Esophagus muscularis mucosa (tissue), 4 donors: Measurements from ENCODE around the gene PAX5. TPM values are rescaled to one million over a fixed set of nuclear protein-coding genes. Genes with fewer than 3 reads are reported as not detected.

Experiments used
- DNase-seq: peaks from one replicate; pipeline ENCODE4 v3.0.0-alpha.2; 2017; ENCODE audit errors: extremely low spot score
- H3K27ac ChIP-seq, 4 donors: fragments of 200-600 bp; sonication (generic); replicated peaks in 1 of 4; 1 replicate in 3 of 4; 2 replicates in 1 of 4; pipeline ENCODE4 v1.5.1; 2016 to 2019; ENCODE audit warnings: mild to moderate bottlenecking in 1 of 4
- H3K27me3 ChIP-seq, 4 donors: fragments of 200-600 bp; sonication (generic); one replicate each; pipeline versions ENCODE4 v1.5.1 to v1.6.0; 2016 to 2019
- H3K36me3 ChIP-seq, 4 donors: fragments of 200-600 bp; sonication (generic); one replicate each; pipeline ENCODE4 v1.5.1; 2016 to 2019
- H3K4me1 ChIP-seq, 4 donors: fragments of 200-600 bp; sonication (generic); one replicate each; pipeline ENCODE4 v1.5.1; 2016 to 2019
- H3K4me3 ChIP-seq, 4 donors: fragments of 200-600 bp; sonication (generic); 1 replicate in 2 of 4; 2 replicates in 2 of 4; pipeline ENCODE4 v1.5.1; 2016 to 2019; ENCODE audit warnings: mild to moderate bottlenecking in 4 of 4, moderate library complexity in 1 of 4
- H3K9me3 ChIP-seq, 4 donors: fragments of 200-600 bp; sonication (generic); 1 replicate in 3 of 4; 2 replicates in 1 of 4; pipeline ENCODE4 v1.5.1; 2016 to 2019
- EP300 ChIP-seq: sonication (generic); formaldehyde crosslinking; IDR thresholded peaks from one replicate; pipeline ENCODE4 v1.6.1; 2017; ENCODE audit warnings: antibody characterized with exemption
- POLR2A ChIP-seq: fragments of 450-650 bp; IDR thresholded peaks from one replicate; pipeline ENCODE4 v1.6.1; 2017; ENCODE audit warnings: antibody characterized with exemption, moderate library complexity, mild to moderate bottlenecking, low read depth
- POLR2AphosphoS5 ChIP-seq, 2 donors: sonication (generic); formaldehyde crosslinking; IDR thresholded peaks; one replicate each; pipeline ENCODE4 v1.6.1; 2017; ENCODE audit warnings: antibody characterized with exemption in 2 of 2
- WGBS: methylation state at CpG from one replicate; pipeline ENCODE4 v1.1.5; 2018; 5-methylcytosine and 5-hydroxymethylcytosine counted together
- intact Hi-C: fragments of 100-400 bp; cut with DNase I; formaldehyde crosslinking; loops from one replicate; pipeline ENCODE4 v1.15.1; 2023
- total RNA-seq, 4 donors: library from RNA; depleted of rRNA; stranded (reverse); fragments of >200 nt; gene quantifications; one replicate each; pipeline versions ENCODE4 v1.1.0 to v1.2.1, GENCODE V29; 2016
- TF ChIP-seq, protein P1 (sequence below), 3 experiments: fragments of 200-600 bp in 2 of 3; fragments of 450-650 bp in 1 of 3; sonication (generic) in 2 of 3; IDR thresholded peaks; one replicate each; pipeline ENCODE4 v1.5.1; 2017 to 2019; ENCODE audit warnings: antibody characterized with exemption in 3 of 3, mild to moderate bottlenecking in 2 of 3, moderate library complexity in 1 of 3

Gene PAX5
- total RNA-seq, 4 donors from 2014 or later = 0.17 TPM; not detected in 3

DNA sequence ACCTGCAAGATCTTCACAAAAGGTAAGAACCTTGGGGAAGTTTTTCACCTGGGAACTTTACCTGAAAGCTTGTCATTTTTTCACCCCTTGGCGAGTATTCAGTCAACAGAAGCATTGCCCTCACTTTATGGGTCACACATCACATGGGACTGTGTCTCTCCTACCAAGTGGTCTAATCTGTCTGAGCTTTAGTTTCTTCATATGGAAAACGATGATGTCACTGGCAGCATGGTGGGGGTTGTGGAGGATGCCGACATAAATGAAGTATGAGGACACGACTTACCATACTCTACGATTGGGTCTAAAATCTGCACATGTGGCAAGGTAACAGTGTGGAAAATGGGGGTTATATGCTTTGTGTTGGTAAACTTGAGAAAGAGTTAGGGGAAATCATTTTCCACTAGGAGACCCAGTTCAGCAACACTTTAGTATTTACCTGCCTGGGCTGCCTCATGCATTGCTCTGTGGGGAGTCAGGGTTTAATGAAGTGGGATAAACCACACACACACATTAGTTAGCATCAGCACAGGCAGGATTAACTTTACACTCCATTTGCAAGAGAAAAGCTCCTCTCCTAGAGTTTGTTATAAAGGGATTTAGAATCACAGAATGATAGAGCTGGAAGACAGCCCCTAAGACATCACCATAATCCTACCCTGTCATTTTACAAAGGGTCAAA is 19.8 kb upstream of the PAX5 start:
- Histone ChIP-seq H3K27me3 (peaks cover 0 to 73% (median 0%) of the 10 kb centered on the region in 4 donors), H3K4me3 (no peak overlapping the region), H3K4me1 (no peaks in the 10 kb centered on the region), H3K36me3 (no peaks in the 10 kb centered on the region), H3K27ac (no peak overlapping the region), H3K9me3 (no peaks in the 10 kb centered on the region)
- TF ChIP-seq EP300 = no peak
- TF ChIP-seq POLR2AphosphoS5 (IDR thresholded peaks at IDR 0.05) = no peak
- TF ChIP-seq, protein P1, sequence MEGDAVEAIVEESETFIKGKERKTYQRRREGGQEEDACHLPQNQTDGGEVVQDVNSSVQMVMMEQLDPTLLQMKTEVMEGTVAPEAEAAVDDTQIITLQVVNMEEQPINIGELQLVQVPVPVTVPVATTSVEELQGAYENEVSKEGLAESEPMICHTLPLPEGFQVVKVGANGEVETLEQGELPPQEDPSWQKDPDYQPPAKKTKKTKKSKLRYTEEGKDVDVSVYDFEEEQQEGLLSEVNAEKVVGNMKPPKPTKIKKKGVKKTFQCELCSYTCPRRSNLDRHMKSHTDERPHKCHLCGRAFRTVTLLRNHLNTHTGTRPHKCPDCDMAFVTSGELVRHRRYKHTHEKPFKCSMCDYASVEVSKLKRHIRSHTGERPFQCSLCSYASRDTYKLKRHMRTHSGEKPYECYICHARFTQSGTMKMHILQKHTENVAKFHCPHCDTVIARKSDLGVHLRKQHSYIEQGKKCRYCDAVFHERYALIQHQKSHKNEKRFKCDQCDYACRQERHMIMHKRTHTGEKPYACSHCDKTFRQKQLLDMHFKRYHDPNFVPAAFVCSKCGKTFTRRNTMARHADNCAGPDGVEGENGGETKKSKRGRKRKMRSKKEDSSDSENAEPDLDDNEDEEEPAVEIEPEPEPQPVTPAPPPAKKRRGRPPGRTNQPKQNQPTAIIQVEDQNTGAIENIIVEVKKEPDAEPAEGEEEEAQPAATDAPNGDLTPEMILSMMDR (IDR thresholded peaks at IDR 0.05) = no peak
- TF ChIP-seq POLR2A = no peak
- 32% methylated on average over 5 of the region's 5 CpGs for whole genome bisulfite sequencing
- DNase-seq = no peak
- intact Hi-C loops = no loop called here

DNA sequence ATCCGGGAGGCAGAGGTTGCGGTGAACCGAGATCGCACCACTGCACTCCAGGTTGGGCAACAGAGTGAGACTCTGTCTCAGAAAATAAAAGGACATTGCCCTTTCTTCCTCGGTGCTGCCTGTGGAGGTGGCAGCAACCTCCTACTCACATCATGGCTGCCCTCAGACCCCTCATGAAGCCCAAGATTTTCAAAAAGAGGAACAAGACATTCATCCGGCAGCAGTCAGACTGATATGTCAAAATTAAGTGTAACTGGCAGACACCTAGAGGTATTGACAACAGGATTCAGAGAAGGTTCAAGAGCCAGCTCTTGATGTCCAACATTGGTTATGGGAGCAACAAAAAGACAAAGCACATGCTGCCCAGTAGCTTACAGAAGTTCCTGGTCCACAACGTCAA is 12.6 kb upstream of the PAX5 start:
- whole genome bisulfite sequencing = 81% methylated on average over 6 of the region's 7 CpGs
- no peaks in the 10 kb centered on the region for H3K36me3 ChIP-seq
- DNase-seq = no peak
- intact Hi-C loops = loop anchor here (10.0 kb wide), 1 partner anchor 62 kb away; no protein-coding TSS in a partner anchor
- no peak for TF ChIP-seq POLR2A
- TF ChIP-seq EP300 = no peak
- TF ChIP-seq, protein P1 (IDR thresholded peaks at IDR 0.05) = no peak
- TF ChIP-seq POLR2AphosphoS5 (IDR thresholded peaks at IDR 0.05) = no peak
- H3K4me1 ChIP-seq = no peaks in the 10 kb centered on the region
- no peak overlapping the region for H3K4me3 ChIP-seq
- peaks cover 0 to 79% (median 2%) of the 10 kb centered on the region in 4 donors for H3K27me3 ChIP-seq
- H3K27ac ChIP-seq = no peak overlapping the region
- no peaks in the 10 kb centered on the region for H3K9me3 ChIP-seq

DNA sequence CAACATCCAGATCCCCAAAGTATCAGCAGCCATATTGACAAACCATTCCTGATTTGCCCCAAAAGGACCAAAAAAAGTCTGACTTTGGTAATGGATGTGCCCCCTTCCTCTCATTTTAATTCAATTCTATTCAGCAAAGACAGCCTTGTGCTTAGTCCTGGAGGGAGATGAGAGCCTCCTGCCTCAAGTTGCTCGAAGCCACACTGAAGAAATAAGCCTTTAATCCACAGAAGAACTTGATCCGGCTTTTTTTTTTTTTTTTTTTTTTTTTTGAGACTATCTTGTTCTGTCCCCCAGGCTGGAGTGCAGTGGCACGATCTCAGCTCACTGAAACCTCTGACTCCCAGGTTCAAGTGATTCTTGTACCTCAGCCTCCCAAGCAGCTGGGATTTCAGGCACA is 8.4 kb upstream of the PAX5 start:
- Histone ChIP-seq H3K4me1 (peaks cover 8 to 11% (median 10%) of the 10 kb centered on the region in 4 donors), H3K9me3 (no peaks in the 10 kb centered on the region), H3K27ac (no peak overlapping the region), H3K4me3 (no peak overlapping the region), H3K27me3 (peaks cover 0 to 96% (median 26%) of the 10 kb centered on the region in 4 donors), H3K36me3 (no peaks in the 10 kb centered on the region)
- intact Hi-C loops = loop anchor here (10.0 kb wide), 1 partner anchor 58 kb away; no protein-coding TSS in a partner anchor
- DNase-seq = no peak
- 66% methylated on average over 3 of the region's 3 CpGs for WGBS
- TF ChIP-seq, protein P1 (IDR thresholded peaks at IDR 0.05) = no peak
- no peak for TF ChIP-seq POLR2AphosphoS5 (IDR thresholded peaks at IDR 0.05)
- no peak for TF ChIP-seq POLR2A
- no peak for TF ChIP-seq EP300

DNA sequence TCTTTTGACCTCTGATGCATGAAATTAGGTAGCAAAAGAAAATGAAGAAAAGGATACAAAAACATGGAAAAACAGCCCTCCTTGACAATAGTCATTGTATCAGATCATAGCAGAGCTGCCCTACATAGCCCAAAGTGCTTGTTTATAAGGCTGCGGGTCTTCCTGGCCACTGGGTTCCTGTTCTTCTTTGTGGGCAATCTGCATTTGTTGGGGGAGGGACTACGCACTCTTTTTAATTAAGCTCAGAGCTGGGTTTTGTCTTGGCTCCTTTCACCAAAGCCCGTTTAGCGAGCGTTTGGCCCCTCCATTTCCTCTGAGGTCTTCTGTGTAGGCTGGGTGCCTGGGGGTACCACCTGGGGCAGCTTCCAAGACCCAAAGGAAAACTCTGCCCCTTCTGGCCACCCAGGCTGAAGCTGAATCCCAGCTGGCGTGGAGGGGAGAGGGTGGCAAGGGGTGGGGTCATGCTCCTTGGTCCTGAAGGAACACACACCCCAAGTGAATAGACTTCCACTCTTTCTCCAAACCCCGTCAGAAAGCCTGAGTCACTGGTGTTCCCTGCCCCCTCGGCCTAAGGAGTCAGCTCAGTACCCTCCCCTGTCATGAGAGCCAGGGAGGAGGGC is 6.5 kb upstream of the PAX5 start:
- no peak for DNase-seq
- 67% methylated on average over 8 of the region's 8 CpGs for WGBS
- H3K9me3 ChIP-seq = no peaks in the 10 kb centered on the region
- peaks cover 3 to 99% (median 44%) of the 10 kb centered on the region in 4 donors for H3K27me3 ChIP-seq
- intact Hi-C loops = loop anchor here (10.0 kb wide), 1 partner anchor 56 kb away; no protein-coding TSS in a partner anchor
- no peak overlapping the region for H3K27ac ChIP-seq
- TF ChIP-seq POLR2AphosphoS5 (IDR thresholded peaks at IDR 0.05) = no peak
- no peak for TF ChIP-seq POLR2A
- TF ChIP-seq EP300 = no peak
- TF ChIP-seq, protein P1 (IDR thresholded peaks at IDR 0.05) = no peak
- H3K36me3 ChIP-seq = no peaks in the 10 kb centered on the region
- H3K4me3 ChIP-seq = no peak overlapping the region
- H3K4me1 ChIP-seq = peaks cover 27 to 29% (median 28%) of the 10 kb centered on the region in 4 donors
